Epithelial cell of proximal tubule (primary cell): Measurements from ENCODE around the gene ZFPM1. TPM values are rescaled to one million over a fixed set of nuclear protein-coding genes. Genes with fewer than 3 reads are reported as not detected.
"Not testable (repeated sequence)": the region's sequence is repeated elsewhere in the genome, so short reads cannot be mapped to it uniquely, and the experiment has no call there.

ENCODE experiments used
- DNase-seq: peaks from one replicate; pipeline ENCODE4 v3.0.0-alpha.2; 2011; ENCODE audit warnings: low read depth
- H3K4me3 ChIP-seq: 2 replicates; pipeline ENCODE4 v1.5.1; 2011; ENCODE audit warnings: low read depth, mild to moderate bottlenecking, low read length
- CTCF ChIP-seq: conservative IDR thresholded peaks from 2 replicates; pipeline ENCODE4 v1.5.1; 2012; ENCODE audit warnings: low read depth, mild to moderate bottlenecking, low read length
- total RNA-seq: library from RNA; depleted of rRNA; stranded (reverse); fragments of >200 nt; gene quantifications from 2 replicates; pipeline ENCODE4 v1.2.3, GENCODE V29; 2015

Gene ZFPM1
- total RNA-seq, 1 donor from 2014 or later, result 5.7 TPM

GRCh38 chr16:88466949-88467348, 13.9 kb downstream of the ZFPM1 start:
- TF ChIP-seq CTCF, result no peak
- no peak for DNase-seq
- no peak overlapping the region for H3K4me3 ChIP-seq

GRCh38 chr16:88467541-88467944, 14.5 kb downstream of the ZFPM1 start:
- no peak for DNase-seq
- H3K4me3 ChIP-seq, result no peak overlapping the region
- TF ChIP-seq CTCF, result no peak

GRCh38 chr16:88468275-88469129, 15.4 kb downstream of the ZFPM1 start:
- DNase-seq, result no peak
- H3K4me3 ChIP-seq, result no peak overlapping the region
- no peak for TF ChIP-seq CTCF

GRCh38 chr16:88469615-88470395, 16.7 kb downstream of the ZFPM1 start:
- no peak for TF ChIP-seq CTCF
- no peak for DNase-seq
- no peak overlapping the region for H3K4me3 ChIP-seq

GRCh38 chr16:88470396-88470680, 17.3 kb downstream of the ZFPM1 start:
- DNase-seq, H3K4me3 ChIP-seq: not testable (repeated sequence)

GRCh38 chr16:88470696-88471095, 17.6 kb downstream of the ZFPM1 start:
- DNase-seq, H3K4me3 ChIP-seq: not testable (repeated sequence)

GRCh38 chr16:88471115-88471514, 18.0 kb downstream of the ZFPM1 start:
- no peak for TF ChIP-seq CTCF
- no peak overlapping the region for H3K4me3 ChIP-seq
- DNase-seq, result no peak

GRCh38 chr16:88471575-88471974, 18.5 kb downstream of the ZFPM1 start:
- DNase-seq, result no peak
- no peak overlapping the region for H3K4me3 ChIP-seq
- TF ChIP-seq CTCF, result no peak
